Measurements from ENCODE around the gene FBXL14. TPM values are rescaled to one million over a fixed set of nuclear protein-coding genes. Genes with fewer than 3 reads are reported as not detected.

The FBXL14 gene
- total RNA-seq, 1 experiment from 2014 or later, result 19.4 TPM

DNA sequence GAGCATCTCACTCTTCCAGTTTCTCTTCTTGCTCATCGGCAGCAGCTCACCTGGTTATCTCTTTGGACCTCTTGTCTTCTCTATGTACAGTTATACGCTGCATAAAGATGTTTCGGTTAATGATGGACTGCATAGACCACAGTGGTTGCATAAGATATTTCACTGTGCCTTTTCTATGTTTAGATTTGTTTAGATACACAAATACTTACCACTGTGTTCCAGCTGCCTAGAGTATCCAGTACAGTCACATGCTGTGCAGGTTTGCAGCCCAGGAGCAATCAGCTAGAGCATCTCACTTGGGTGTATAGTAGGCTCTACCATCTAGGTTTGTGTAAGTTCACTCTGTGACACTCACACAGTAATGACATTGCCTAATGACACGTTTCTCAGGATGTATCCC, 57.6 kb downstream of the FBXL14 start:
- no TSS peak for BruUV-seq (replicated peaks)

DNA sequence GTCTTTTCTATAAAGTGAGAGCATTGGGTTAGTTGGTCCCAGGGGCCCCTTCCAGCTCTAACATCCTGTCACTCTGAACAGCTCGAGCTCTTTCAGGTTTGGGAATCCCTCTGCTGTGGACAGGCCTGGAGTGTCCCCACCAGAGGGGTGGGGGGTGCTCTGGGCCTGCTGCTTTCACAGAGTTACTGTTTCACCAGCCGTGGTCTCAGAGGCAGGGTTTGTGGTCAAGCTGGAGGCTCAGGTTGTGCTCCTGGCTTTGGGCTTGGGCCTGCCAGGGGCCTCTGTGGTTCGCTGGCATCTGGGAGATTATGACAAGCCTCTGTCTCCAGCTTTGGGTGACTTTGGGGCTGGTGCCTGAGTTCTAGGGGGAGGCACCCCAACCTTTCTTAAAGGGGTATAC, 59.6 kb downstream of the FBXL14 start:
- no TSS peak for BruUV-seq (replicated peaks)
- intact Hi-C loops (cut with micrococcal nuclease; ENCODE audit: unreplicated experiment), result no loop called here
- DNase-seq, result no peak
- CTCF ChIA-PET, result interaction anchor here (1.0 kb wide), 1 partner anchor 585 kb away, joined by 4 read pairs; the partner anchor contains the start of gene RAD52
- no peaks in the 10 kb centered on the region for H3K36me3 Mint-ChIP-seq (ENCODE audit: insufficient read depth, unreplicated experiment)
- peaks cover 12% of the 10 kb centered on the region for H3K4me1 Mint-ChIP-seq (ENCODE audit: low read depth, unreplicated experiment)
- H3K27ac Mint-ChIP-seq (ENCODE audit: unreplicated experiment), result no peak overlapping the region
- TF ChIP-seq, protein P1, sequence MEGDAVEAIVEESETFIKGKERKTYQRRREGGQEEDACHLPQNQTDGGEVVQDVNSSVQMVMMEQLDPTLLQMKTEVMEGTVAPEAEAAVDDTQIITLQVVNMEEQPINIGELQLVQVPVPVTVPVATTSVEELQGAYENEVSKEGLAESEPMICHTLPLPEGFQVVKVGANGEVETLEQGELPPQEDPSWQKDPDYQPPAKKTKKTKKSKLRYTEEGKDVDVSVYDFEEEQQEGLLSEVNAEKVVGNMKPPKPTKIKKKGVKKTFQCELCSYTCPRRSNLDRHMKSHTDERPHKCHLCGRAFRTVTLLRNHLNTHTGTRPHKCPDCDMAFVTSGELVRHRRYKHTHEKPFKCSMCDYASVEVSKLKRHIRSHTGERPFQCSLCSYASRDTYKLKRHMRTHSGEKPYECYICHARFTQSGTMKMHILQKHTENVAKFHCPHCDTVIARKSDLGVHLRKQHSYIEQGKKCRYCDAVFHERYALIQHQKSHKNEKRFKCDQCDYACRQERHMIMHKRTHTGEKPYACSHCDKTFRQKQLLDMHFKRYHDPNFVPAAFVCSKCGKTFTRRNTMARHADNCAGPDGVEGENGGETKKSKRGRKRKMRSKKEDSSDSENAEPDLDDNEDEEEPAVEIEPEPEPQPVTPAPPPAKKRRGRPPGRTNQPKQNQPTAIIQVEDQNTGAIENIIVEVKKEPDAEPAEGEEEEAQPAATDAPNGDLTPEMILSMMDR (IDR thresholded peaks at IDR 0.05; ENCODE audit: unreplicated experiment), result no peak
- peaks cover 71% of the 10 kb centered on the region for H3K27me3 Mint-ChIP-seq (ENCODE audit: unreplicated experiment)
- H3K9me3 Mint-ChIP-seq (ENCODE audit: low read depth, unreplicated experiment), result no peaks in the 10 kb centered on the region
- H3K4me3 Mint-ChIP-seq (ENCODE audit: low read depth, unreplicated experiment), result no peak overlapping the region

More for the DNA sequence above, 57.6 kb downstream of the FBXL14 start:
- intact Hi-C loops (cut with micrococcal nuclease; ENCODE audit: unreplicated experiment), result no loop called here
- CTCF ChIA-PET, result no interaction called here
- no peak for DNase-seq
- Mint-ChIP-seq H3K9me3 (ENCODE audit: low read depth, unreplicated experiment) (no peaks in the 10 kb centered on the region), H3K4me3 (ENCODE audit: low read depth, unreplicated experiment) (no peak overlapping the region), H3K36me3 (ENCODE audit: insufficient read depth, unreplicated experiment) (no peaks in the 10 kb centered on the region), H3K4me1 (ENCODE audit: low read depth, unreplicated experiment) (peaks cover 25% of the 10 kb centered on the region), H3K27me3 (ENCODE audit: unreplicated experiment) (peaks cover 61% of the 10 kb centered on the region), H3K27ac (ENCODE audit: unreplicated experiment) (no peak overlapping the region)
- TF ChIP-seq, protein P1 (IDR thresholded peaks at IDR 0.05; ENCODE audit: unreplicated experiment), result no peak

DNA sequence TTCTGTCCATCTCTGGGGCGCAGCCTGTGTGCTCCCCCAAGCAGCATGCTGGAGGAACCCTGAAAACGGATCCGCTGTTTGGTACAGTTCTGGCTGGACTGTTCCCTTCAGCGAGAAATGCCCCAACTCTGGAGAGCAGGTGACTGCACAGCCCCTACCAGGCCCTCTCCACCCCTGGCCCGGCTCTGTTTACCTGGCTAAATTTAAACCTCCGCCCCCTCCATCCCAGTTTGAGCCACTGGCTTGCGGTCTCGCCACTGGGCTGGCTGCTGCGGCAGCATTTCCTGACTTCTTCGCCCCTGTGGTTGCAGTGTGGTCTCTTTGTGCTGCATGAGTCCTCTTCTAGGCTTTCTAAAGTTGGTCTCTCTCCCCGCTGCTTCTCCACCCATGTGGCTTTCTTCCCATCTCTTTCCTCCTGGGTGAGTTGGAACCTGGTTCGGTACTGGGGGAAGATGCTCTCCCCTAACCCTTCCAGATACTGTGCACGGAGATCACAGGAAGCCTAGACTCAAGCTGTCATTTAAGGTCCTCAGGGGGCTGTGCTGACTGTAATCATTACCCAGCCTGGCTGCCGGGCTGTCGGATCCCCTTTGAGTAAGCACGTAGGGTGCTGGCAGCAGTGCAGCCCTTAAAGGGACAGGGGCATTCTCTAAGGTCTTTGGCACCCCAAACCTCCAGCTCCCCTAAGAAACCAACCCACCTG, 60.6 kb downstream of the FBXL14 start:
- no peaks in the 10 kb centered on the region for H3K9me3 Mint-ChIP-seq (ENCODE audit: low read depth, unreplicated experiment)
- no peak overlapping the region for H3K4me3 Mint-ChIP-seq (ENCODE audit: low read depth, unreplicated experiment)
- intact Hi-C loops (cut with micrococcal nuclease; ENCODE audit: unreplicated experiment), result no loop called here
- no peaks in the 10 kb centered on the region for H3K36me3 Mint-ChIP-seq (ENCODE audit: insufficient read depth, unreplicated experiment)
- peak; percentile 23 for DNase-seq
- no TSS peak for BruUV-seq (replicated peaks)
- no peak overlapping the region for H3K27ac Mint-ChIP-seq (ENCODE audit: unreplicated experiment)
- CTCF ChIA-PET, result interaction anchor here (0.7 to 1.0 kb wide), 2 partner anchors 25 to 584 kb away, joined by 3 to 4 read pairs; partner anchors contain the start of gene RAD52
- TF ChIP-seq, protein P1 (IDR thresholded peaks at IDR 0.05; ENCODE audit: unreplicated experiment), result no peak
- H3K27me3 Mint-ChIP-seq (ENCODE audit: unreplicated experiment), result peaks cover 81% of the 10 kb centered on the region
- H3K4me1 Mint-ChIP-seq (ENCODE audit: low read depth, unreplicated experiment), result peaks cover 12% of the 10 kb centered on the region

DNA sequence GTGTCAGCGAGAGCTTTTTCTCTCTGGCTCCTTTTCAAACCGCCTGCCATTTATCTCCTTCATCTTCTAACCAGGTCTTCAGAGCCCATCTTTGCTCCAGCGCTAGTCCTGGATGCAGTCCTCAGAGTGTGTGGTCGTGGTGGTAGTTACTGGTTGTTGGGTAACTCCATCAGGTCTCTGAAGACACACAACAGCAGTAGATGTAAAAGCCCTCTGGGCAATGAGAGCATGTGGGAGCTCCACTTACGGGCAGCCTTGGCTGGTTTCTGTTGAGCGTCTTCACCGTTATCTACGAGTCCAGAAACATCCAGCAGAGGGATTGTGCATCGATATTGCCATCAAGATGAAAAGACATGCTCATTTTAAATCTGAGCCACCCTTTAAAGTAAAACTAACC, 61.2 kb downstream of the FBXL14 start:
- BruUV-seq (replicated peaks), result no TSS peak
- H3K4me1 Mint-ChIP-seq (ENCODE audit: low read depth, unreplicated experiment), result peaks cover 12% of the 10 kb centered on the region
- H3K27me3 Mint-ChIP-seq (ENCODE audit: unreplicated experiment), result peaks cover 84% of the 10 kb centered on the region
- H3K9me3 Mint-ChIP-seq (ENCODE audit: low read depth, unreplicated experiment), result no peaks in the 10 kb centered on the region
- CTCF ChIA-PET, result no interaction called here
- H3K27ac Mint-ChIP-seq (ENCODE audit: unreplicated experiment), result no peak overlapping the region
- no peak for DNase-seq
- TF ChIP-seq, protein P1 (IDR thresholded peaks at IDR 0.05; ENCODE audit: unreplicated experiment), result no peak
- H3K36me3 Mint-ChIP-seq (ENCODE audit: insufficient read depth, unreplicated experiment), result no peaks in the 10 kb centered on the region
- intact Hi-C loops (cut with micrococcal nuclease; ENCODE audit: unreplicated experiment), result no loop called here
- H3K4me3 Mint-ChIP-seq (ENCODE audit: low read depth, unreplicated experiment), result no peak overlapping the region
